Measurements from ENCODE around the gene RARB.

RARB gene

GRCh38 chr3:25476639-25477038, 48.6 kb downstream of the RARB start:
- Mint-ChIP-seq H3K4me3 (no peak overlapping the region), H3K27ac (no peak overlapping the region), H3K4me1 (ENCODE audit: low read depth in 2 of 2) (peaks cover 0 to 2% of the 10 kb centered on the region in 2 donors), H3K27me3 (no peaks in the 10 kb centered on the region), H3K9me3 (no peaks in the 10 kb centered on the region), H3K36me3 (ENCODE audit: insufficient read depth) (no peaks in the 10 kb centered on the region)
- ATAC-seq (replicated peaks) (no peak), DNase-seq (no peak)

GRCh38 chr3:25478211-25478757, 50.2 kb downstream of the RARB start:
- Mint-ChIP-seq H3K27ac (no peak overlapping the region), H3K36me3 (ENCODE audit: insufficient read depth) (no peaks in the 10 kb centered on the region), H3K27me3 (no peaks in the 10 kb centered on the region), H3K9me3 (no peaks in the 10 kb centered on the region), H3K4me3 (no peak overlapping the region), H3K4me1 (ENCODE audit: low read depth in 2 of 2) (no peaks in the 10 kb centered on the region)
- ATAC-seq (replicated peaks), result no peak
- no peak for DNase-seq

- H3K4me1 Mint-ChIP-seq (ENCODE audit: low read depth in 2 of 2), result no peaks in the 10 kb centered on the region
- no peaks in the 10 kb centered on the region for H3K27me3 Mint-ChIP-seq
- H3K27ac Mint-ChIP-seq, result no peak overlapping the region
- DNase-seq, result no peak
- no peaks in the 10 kb centered on the region for H3K9me3 Mint-ChIP-seq
- no peak for ATAC-seq (replicated peaks)
- H3K36me3 Mint-ChIP-seq (ENCODE audit: insufficient read depth), result no peaks in the 10 kb centered on the region
- no peak overlapping the region for H3K4me3 Mint-ChIP-seq
These were observed 51.1 kb downstream of the RARB start for GRCh38 chr3:25478964-25479726.

- H3K4me3 Mint-ChIP-seq, result no peak overlapping the region
- DNase-seq, result no peak
- H3K27ac Mint-ChIP-seq, result no peak overlapping the region
- no peaks in the 10 kb centered on the region for H3K36me3 Mint-ChIP-seq (ENCODE audit: insufficient read depth)
- ATAC-seq (replicated peaks), result no peak
- H3K27me3 Mint-ChIP-seq, result no peaks in the 10 kb centered on the region
- H3K9me3 Mint-ChIP-seq, result no peaks in the 10 kb centered on the region
- H3K4me1 Mint-ChIP-seq (ENCODE audit: low read depth in 2 of 2), result no peaks in the 10 kb centered on the region
These were observed 51.6 kb downstream of the RARB start for GRCh38 chr3:25479727-25480010.

GRCh38 chr3:25480811-25481210, 52.7 kb downstream of the RARB start:
- H3K36me3 Mint-ChIP-seq (ENCODE audit: insufficient read depth), result no peaks in the 10 kb centered on the region
- no peaks in the 10 kb centered on the region for H3K4me1 Mint-ChIP-seq (ENCODE audit: low read depth in 2 of 2)
- DNase-seq, result no peak
- no peak for ATAC-seq (replicated peaks)
- H3K27me3 Mint-ChIP-seq, result no peaks in the 10 kb centered on the region
- H3K27ac Mint-ChIP-seq, result no peak overlapping the region
- no peak overlapping the region for H3K4me3 Mint-ChIP-seq
- no peaks in the 10 kb centered on the region for H3K9me3 Mint-ChIP-seq

GRCh38 chr3:25481386-25481785, 53.3 kb downstream of the RARB start:
- DNase-seq (no peak), ATAC-seq (replicated peaks) (no peak)
- Mint-ChIP-seq H3K4me3 (no peak overlapping the region), H3K36me3 (ENCODE audit: insufficient read depth) (no peaks in the 10 kb centered on the region), H3K4me1 (ENCODE audit: low read depth in 2 of 2) (no peaks in the 10 kb centered on the region), H3K27ac (no peak overlapping the region), H3K27me3 (no peaks in the 10 kb centered on the region), H3K9me3 (no peaks in the 10 kb centered on the region)

GRCh38 chr3:25483456-25483855, 55.4 kb downstream of the RARB start:
- Mint-ChIP-seq H3K27me3 (no peaks in the 10 kb centered on the region), H3K4me1 (ENCODE audit: low read depth in 2 of 2) (no peaks in the 10 kb centered on the region), H3K27ac (no peak overlapping the region), H3K36me3 (ENCODE audit: insufficient read depth) (no peaks in the 10 kb centered on the region), H3K9me3 (no peaks in the 10 kb centered on the region), H3K4me3 (no peak overlapping the region)
- no peak for ATAC-seq (replicated peaks)
- DNase-seq, result no peak

- Mint-ChIP-seq H3K27me3 (no peaks in the 10 kb centered on the region), H3K36me3 (ENCODE audit: insufficient read depth) (no peaks in the 10 kb centered on the region), H3K4me3 (no peak overlapping the region), H3K27ac (no peak overlapping the region), H3K9me3 (no peaks in the 10 kb centered on the region), H3K4me1 (ENCODE audit: low read depth in 2 of 2) (no peaks in the 10 kb centered on the region)
- ATAC-seq (replicated peaks) (no peak), DNase-seq (no peak)
These were observed 57.6 kb downstream of the RARB start for GRCh38 chr3:25485673-25486072.

- no peak overlapping the region for H3K4me3 Mint-ChIP-seq
- H3K9me3 Mint-ChIP-seq, result no peaks in the 10 kb centered on the region
- no peaks in the 10 kb centered on the region for H3K36me3 Mint-ChIP-seq (ENCODE audit: insufficient read depth)
- DNase-seq (no peak), ATAC-seq (replicated peaks) (no peak)
- no peak overlapping the region for H3K27ac Mint-ChIP-seq
- no peaks in the 10 kb centered on the region for H3K4me1 Mint-ChIP-seq (ENCODE audit: low read depth in 2 of 2)
- H3K27me3 Mint-ChIP-seq, result no peaks in the 10 kb centered on the region
These were observed 58.9 kb downstream of the RARB start for GRCh38 chr3:25486932-25487331.

- Mint-ChIP-seq H3K27me3 (no peaks in the 10 kb centered on the region), H3K4me3 (no peak overlapping the region), H3K27ac (no peak overlapping the region), H3K9me3 (peaks cover 7 to 11% of the 10 kb centered on the region in 2 donors), H3K36me3 (ENCODE audit: insufficient read depth) (no peaks in the 10 kb centered on the region), H3K4me1 (ENCODE audit: low read depth in 2 of 2) (no peaks in the 10 kb centered on the region)
- no peak for DNase-seq
- no peak for ATAC-seq (replicated peaks)
These were observed 62.0 kb downstream of the RARB start for GRCh38 chr3:25489858-25490593.

- Mint-ChIP-seq H3K27me3 (no peaks in the 10 kb centered on the region), H3K4me1 (ENCODE audit: low read depth in 2 of 2) (no peaks in the 10 kb centered on the region), H3K27ac (no peak overlapping the region), H3K36me3 (ENCODE audit: insufficient read depth) (peaks cover 3% of the 10 kb centered on the region), H3K9me3 (peaks cover 12 to 14% of the 10 kb centered on the region in 2 donors), H3K4me3 (no peak overlapping the region)
- ATAC-seq (replicated peaks) (no peak), DNase-seq (no peak)
These were observed 65.2 kb downstream of the RARB start for GRCh38 chr3:25493246-25493645.

GRCh38 chr3:25493786-25494185, 65.7 kb downstream of the RARB start:
- H3K9me3 Mint-ChIP-seq, result peaks cover 12 to 14% of the 10 kb centered on the region in 2 donors
- no peaks in the 10 kb centered on the region for H3K27me3 Mint-ChIP-seq
- no peaks in the 10 kb centered on the region for H3K4me1 Mint-ChIP-seq (ENCODE audit: low read depth in 2 of 2)
- no peak for ATAC-seq (replicated peaks)
- no peak overlapping the region for H3K4me3 Mint-ChIP-seq
- no peak for DNase-seq
- peaks cover 3% of the 10 kb centered on the region for H3K36me3 Mint-ChIP-seq (ENCODE audit: insufficient read depth)
- H3K27ac Mint-ChIP-seq, result no peak overlapping the region

- Mint-ChIP-seq H3K36me3 (ENCODE audit: insufficient read depth) (peaks cover 3% of the 10 kb centered on the region), H3K27me3 (no peaks in the 10 kb centered on the region), H3K27ac (no peak overlapping the region), H3K4me1 (ENCODE audit: low read depth in 2 of 2) (no peaks in the 10 kb centered on the region), H3K9me3 (peaks cover 12 to 14% of the 10 kb centered on the region in 2 donors), H3K4me3 (no peak overlapping the region)
- no peak for DNase-seq
- no peak for ATAC-seq (replicated peaks)
These were observed 67.2 kb downstream of the RARB start for GRCh38 chr3:25495304-25495703.

- H3K4me1 Mint-ChIP-seq (ENCODE audit: low read depth in 2 of 2), result no peaks in the 10 kb centered on the region
These were observed 67.7 kb downstream of the RARB start for GRCh38 chr3:25495726-25496253.

More at GRCh38 chr3:25495726-25496253, 67.7 kb downstream of the RARB start:
- ATAC-seq (replicated peaks), result no peak
- no peak for DNase-seq
- no peaks in the 10 kb centered on the region for H3K27me3 Mint-ChIP-seq
- H3K9me3 Mint-ChIP-seq, result peaks cover 12 to 14% of the 10 kb centered on the region in 2 donors
- no peak overlapping the region for H3K4me3 Mint-ChIP-seq
- H3K36me3 Mint-ChIP-seq (ENCODE audit: insufficient read depth), result peaks cover 3% of the 10 kb centered on the region
- no peak overlapping the region for H3K27ac Mint-ChIP-seq
